ENCODE data around the gene EHBP1. TPM values are rescaled to one million over a fixed set of nuclear protein-coding genes. Genes with fewer than 3 reads are reported as not detected.

EHBP1 gene
- total RNA-seq, 2 donors from 2014 or later: 22.4 to 22.9 TPM

DNA sequence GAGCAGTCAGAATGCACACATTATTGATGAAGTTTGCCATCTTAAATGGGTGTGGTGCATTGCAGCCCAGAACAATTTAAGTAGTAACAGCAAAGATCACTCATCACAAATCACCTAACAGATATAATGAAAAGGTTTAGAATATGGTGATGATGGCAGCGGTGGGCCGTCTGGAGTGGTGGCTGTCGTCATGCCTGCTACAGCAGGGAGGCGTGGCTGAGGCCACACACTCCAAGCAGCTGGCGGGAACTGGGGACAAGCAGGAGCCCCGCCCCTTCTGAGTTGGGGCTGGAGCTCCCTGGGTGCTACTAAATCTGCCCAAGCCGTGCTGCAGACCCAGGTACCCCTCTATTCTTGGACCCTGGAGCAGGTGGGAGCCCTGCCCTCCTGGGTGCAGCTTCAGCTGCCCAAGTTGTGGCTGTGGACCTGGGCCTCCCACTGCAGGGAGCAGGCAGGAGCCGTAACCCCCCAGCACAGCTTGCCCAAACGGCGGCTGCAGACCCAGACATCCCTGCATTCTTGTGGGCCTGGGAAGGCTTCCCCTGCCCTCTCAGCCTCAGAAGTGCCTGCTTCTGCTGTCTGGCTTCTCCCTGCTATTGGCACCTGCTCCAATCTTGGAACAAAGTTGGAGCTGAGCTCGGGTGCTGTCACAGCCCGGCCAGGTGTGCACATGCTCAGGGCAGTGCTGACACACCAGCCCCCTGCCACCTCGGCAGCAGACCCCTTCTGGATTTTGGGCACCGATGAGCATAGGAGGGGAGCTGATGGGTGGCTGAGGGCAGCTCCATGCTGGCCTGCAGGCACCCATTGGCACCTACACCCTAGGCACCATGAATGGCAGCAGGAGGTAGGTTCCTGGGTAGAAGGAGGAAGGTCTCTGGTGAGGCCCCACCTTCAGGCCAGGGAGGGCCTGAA is 149.3 kb downstream of the EHBP1 start:
- no peak overlapping the region for H3K4me3 ChIP-seq
- no peak for DNase-seq (ENCODE audit: low spot score)
- no peaks in the 10 kb centered on the region for H3K4me1 ChIP-seq
- H3K27ac ChIP-seq: no peak overlapping the region
- TF ChIP-seq, protein P1, sequence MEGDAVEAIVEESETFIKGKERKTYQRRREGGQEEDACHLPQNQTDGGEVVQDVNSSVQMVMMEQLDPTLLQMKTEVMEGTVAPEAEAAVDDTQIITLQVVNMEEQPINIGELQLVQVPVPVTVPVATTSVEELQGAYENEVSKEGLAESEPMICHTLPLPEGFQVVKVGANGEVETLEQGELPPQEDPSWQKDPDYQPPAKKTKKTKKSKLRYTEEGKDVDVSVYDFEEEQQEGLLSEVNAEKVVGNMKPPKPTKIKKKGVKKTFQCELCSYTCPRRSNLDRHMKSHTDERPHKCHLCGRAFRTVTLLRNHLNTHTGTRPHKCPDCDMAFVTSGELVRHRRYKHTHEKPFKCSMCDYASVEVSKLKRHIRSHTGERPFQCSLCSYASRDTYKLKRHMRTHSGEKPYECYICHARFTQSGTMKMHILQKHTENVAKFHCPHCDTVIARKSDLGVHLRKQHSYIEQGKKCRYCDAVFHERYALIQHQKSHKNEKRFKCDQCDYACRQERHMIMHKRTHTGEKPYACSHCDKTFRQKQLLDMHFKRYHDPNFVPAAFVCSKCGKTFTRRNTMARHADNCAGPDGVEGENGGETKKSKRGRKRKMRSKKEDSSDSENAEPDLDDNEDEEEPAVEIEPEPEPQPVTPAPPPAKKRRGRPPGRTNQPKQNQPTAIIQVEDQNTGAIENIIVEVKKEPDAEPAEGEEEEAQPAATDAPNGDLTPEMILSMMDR (IDR thresholded peaks at IDR 0.05): no peak
- H3K9me3 ChIP-seq: no peaks in the 10 kb centered on the region
- no peaks in the 10 kb centered on the region for H3K36me3 ChIP-seq
- H3K27me3 ChIP-seq: no peaks in the 10 kb centered on the region

DNA sequence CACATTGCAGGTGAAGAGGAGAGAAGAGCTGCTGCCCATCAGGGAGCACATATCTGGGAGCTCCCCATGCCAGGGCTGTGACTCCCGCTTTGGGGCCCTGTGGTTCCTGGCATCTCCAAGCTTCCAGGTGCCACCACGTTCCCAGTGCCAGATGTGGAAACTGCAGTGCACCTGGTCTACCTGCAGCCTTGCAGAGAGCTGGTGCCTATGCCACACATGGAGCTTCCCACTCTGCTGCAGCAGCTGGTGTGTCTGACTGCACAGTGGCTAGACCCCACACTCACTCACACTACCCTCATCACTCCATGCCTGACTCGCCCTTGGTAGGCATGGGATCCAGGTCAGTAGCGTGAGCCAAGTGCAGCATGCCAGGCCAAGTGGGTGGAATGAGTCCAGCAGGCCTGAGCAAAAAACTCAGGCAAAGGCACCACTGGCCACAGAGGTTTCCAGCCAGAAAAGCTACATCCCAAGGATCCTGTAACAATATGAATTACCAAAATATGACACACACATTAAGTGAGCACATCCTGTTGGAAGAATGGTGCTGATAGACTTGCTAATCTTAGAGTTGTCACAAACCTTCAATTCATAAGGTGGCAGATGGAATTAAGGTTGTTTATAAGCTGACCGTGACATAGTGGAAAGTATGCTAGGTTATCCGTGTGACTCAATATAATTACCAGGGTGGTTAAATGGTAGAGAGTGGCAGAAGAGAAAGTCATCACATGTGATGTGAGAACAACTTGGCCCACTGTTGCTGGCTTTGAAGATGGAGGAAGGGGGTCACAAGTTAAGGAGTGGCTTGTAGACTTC is 150.9 kb downstream of the EHBP1 start:
- Histone ChIP-seq H3K4me1 (no peaks in the 10 kb centered on the region), H3K4me3 (no peak overlapping the region), H3K27ac (no peak overlapping the region), H3K9me3 (no peaks in the 10 kb centered on the region), H3K27me3 (no peaks in the 10 kb centered on the region), H3K36me3 (no peaks in the 10 kb centered on the region)
- DNase-seq (ENCODE audit: low spot score): no peak
- TF ChIP-seq, protein P1 (IDR thresholded peaks at IDR 0.05): no peak

DNA sequence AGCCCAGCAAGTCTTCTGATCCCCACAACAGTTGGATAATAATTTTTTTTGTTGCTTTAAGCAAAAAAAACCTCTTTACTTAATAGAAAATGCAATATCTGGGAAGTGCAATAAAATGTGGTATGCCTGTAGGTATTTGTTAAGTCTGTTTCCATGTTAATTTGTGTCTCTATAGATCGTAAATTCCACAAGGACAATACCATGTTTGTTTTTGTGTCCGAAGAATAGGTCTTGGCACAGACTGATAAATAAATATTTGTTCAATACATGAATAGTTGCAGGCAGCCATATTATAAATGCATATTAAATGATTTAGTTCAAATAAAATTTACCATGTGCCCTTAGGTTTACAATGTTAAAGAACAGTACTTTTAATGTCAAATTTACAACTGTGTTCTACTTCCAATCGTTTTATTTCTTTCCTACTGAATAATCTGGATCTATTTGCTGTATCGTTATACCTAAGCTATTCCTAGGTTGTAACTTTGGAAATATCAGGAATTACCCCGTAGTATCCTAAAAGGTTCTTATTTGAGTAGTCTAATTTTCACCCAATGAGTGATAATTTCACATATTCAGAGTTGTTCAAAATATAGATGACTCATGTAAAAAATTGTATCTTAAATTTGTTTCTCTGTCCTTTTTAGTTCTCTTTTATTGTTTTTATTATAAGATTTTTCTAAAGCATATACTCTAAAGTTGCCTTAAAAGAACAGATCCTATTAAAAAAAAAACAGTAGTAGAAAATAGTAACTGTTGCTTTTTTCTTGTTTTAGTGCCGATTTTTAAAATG is 151.8 kb downstream of the EHBP1 start:
- Histone ChIP-seq H3K4me1 (no peaks in the 10 kb centered on the region), H3K27me3 (no peaks in the 10 kb centered on the region), H3K9me3 (no peaks in the 10 kb centered on the region), H3K36me3 (no peaks in the 10 kb centered on the region), H3K4me3 (no peak overlapping the region), H3K27ac (no peak overlapping the region)
- TF ChIP-seq, protein P1 (IDR thresholded peaks at IDR 0.05): no peak
- DNase-seq (ENCODE audit: low spot score): no peak

DNA sequence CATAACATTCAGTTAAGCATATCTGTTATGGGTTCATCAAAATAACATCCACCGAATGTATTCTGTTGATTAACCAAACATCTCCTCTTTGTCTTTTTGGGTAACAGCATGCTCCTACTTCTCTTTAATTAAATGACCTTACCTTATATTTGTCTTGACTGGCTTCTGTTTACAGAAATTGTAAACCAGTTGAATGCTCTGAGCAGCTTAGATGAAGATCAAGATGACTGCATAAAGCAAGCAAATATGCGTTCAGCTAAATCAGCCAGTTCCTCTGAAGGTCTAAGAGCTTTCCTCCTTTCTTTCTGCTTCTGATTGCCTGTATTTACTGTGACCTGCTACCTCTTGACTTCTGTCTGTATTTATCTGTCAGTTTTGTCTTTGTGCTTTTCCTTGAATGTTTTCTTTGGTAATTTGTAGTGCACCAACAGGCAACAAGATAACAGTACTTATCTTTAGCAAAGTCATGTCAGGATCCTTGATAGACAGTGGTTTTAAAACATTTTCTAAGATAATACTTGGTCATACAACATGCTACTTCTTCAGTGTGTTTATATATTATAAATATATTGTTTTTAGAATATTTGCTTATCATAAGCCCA is 152.8 kb downstream of the EHBP1 start:
- no peaks in the 10 kb centered on the region for H3K9me3 ChIP-seq
- no peaks in the 10 kb centered on the region for H3K36me3 ChIP-seq
- H3K27ac ChIP-seq: no peak overlapping the region
- no peak overlapping the region for H3K4me3 ChIP-seq
- TF ChIP-seq, protein P1 (IDR thresholded peaks at IDR 0.05): no peak
- H3K4me1 ChIP-seq: no peaks in the 10 kb centered on the region
- no peaks in the 10 kb centered on the region for H3K27me3 ChIP-seq
- no peak for DNase-seq (ENCODE audit: low spot score)

DNA sequence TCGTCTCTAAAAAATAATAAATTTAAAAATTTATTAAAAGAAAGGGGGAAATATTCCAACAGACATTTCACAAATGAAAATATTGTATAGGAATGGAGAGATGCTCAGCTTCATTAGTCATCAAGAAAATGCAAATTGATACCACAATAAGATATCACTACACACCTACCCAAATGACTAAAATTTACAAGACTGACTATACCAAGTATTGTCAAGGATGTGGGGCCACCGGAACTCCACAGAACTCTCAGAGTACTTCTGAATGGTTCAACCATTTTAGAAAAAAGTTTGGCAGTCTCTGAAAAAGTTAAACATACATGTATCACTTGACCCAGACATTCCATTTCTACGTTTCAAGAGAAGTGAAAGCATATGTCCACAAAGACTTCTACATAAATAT is 163.4 kb downstream of the EHBP1 start:
- Histone ChIP-seq H3K9me3 (peaks cover 0 to 10% of the 10 kb centered on the region in 2 donors), H3K27me3 (no peaks in the 10 kb centered on the region), H3K4me1 (no peaks in the 10 kb centered on the region), H3K4me3 (no peak overlapping the region), H3K27ac (no peak overlapping the region), H3K36me3 (peaks cover 19% of the 10 kb centered on the region)
- TF ChIP-seq, protein P1 (IDR thresholded peaks at IDR 0.05): no peak
- no peak for DNase-seq (ENCODE audit: low spot score)

All from right atrium auricular region (tissue), 2 donors.